K562 (cell line): ENCODE results near the gene PIH1D1. TPM values are rescaled to one million over a fixed set of nuclear protein-coding genes. Genes with fewer than 3 reads are reported as not detected.

Experiments used
- CCNT2 ChIP-seq: IDR thresholded peaks from 2 replicates; pipeline ENCODE4 v1.6.1; 2011; ENCODE audit warnings: borderline replicate concordance, low read depth, mild to moderate bottlenecking, moderate library complexity, mixed read lengths, low read length; ENCODE audit not compliant: insufficient read length; ENCODE audit errors: extremely low read depth
- CHD2 ChIP-seq: IDR thresholded peaks from 2 replicates; pipeline ENCODE4 v1.6.1; 2011; ENCODE audit warnings: low read depth, low read length
- EGR1 ChIP-seq: fragments of 450-650 bp; conservative IDR thresholded peaks from 2 replicates; pipeline ENCODE4 v1.6.1; 2017; ENCODE audit warnings: mild to moderate bottlenecking
- HMGN3 ChIP-seq: IDR thresholded peaks from 2 replicates; pipeline ENCODE4 v1.6.1; 2011; ENCODE audit warnings: borderline replicate concordance, low read depth, mild to moderate bottlenecking, mixed read lengths, low read length; ENCODE audit not compliant: insufficient read length; ENCODE audit errors: extremely low read depth
- MEIS2 ChIP-seq: fragments of 450-650 bp; IDR thresholded peaks from 2 replicates; pipeline ENCODE4 v1.6.1; 2014; ENCODE audit warnings: mild to moderate bottlenecking; ENCODE audit not compliant: partially characterized antibody
- SIN3A ChIP-seq, 2 experiments: fragments of 150-350 bp in 1 of 2; IDR thresholded peaks; 2 replicates each; pipeline ENCODE4 v1.6.1; 2011 to 2016; ENCODE audit warnings: borderline replicate concordance in 2 of 2, low read depth in 2 of 2, low read length in 2 of 2, mild to moderate bottlenecking in 2 of 2, moderate library complexity in 2 of 2; ENCODE audit not compliant: control insufficient read depth in 1 of 2
- SIN3B ChIP-seq: fragments of 450-650 bp; IDR thresholded peaks from 2 replicates; pipeline ENCODE4 v1.6.1; 2017; ENCODE audit warnings: low read depth, mild to moderate bottlenecking, moderate library complexity
- TAL1 ChIP-seq: fragments of 450-650 bp; IDR thresholded peaks from 2 replicates; pipeline ENCODE4 v1.6.1; 2016; ENCODE audit warnings: mild to moderate bottlenecking
- TBL1XR1 ChIP-seq, 2 experiments: IDR thresholded peaks; 2 replicates each; pipeline ENCODE4 v1.6.1; 2012; ENCODE audit warnings: improper control_type of control experiment in 2 of 2, low read length in 2 of 2, mild to moderate bottlenecking in 1 of 2
- ZC3H11A ChIP-seq: IDR thresholded peaks from 2 replicates; pipeline ENCODE4 v1.6.1; 2012; ENCODE audit warnings: low read depth, low read length, improper control_type of control experiment
- ZFP1 ChIP-seq: fragments of 450-650 bp; formaldehyde crosslinking; IDR thresholded peaks from 2 replicates; pipeline ENCODE4 v1.4.0; 2020; ENCODE audit warnings: mild to moderate bottlenecking, mixed read lengths
- ZNF695 ChIP-seq: fragments of 450-650 bp; formaldehyde crosslinking; IDR thresholded peaks from 2 replicates; pipeline ENCODE4 v1.4.0; 2020; ENCODE audit warnings: mild to moderate bottlenecking, moderate library complexity
- polyA plus RNA-seq, 8 experiments: library from polyadenylated mRNA; depleted of rRNA in 4 of 8; stranded (reverse) in 5 of 8; unstranded in 3 of 8; fragments of >200 nt; fragmentation: Nextera tagmentation in 2 of 8; fragmentation: Illumina TruSeq in 1 of 8; extraction: Ambion mirVana in 2 of 8; extraction: Trizol in 1 of 8; gene quantifications; 2 replicates each; pipeline versions ENCODE4 v1.2.1 to v1.2.3, GENCODE V29; 2011 to 2014; ENCODE audit warnings: inconsistent platforms in 1 of 8, missing spikeins in 1 of 8
- total RNA-seq, 7 experiments: library from RNA; depleted of rRNA in 6 of 7; stranded (reverse); fragments of >200 nt in 6 of 7; fragmentation: Illumina TruSeq in 2 of 7; extraction: Trizol in 2 of 7; gene quantifications; 2 replicates each; pipeline versions ENCODE4 v1.2.1 to v1.2.3, GENCODE V29; 2011 to 2021; ENCODE audit warnings: low replicate concordance in 1 of 7
- TF ChIP-seq, protein P1 (sequence below): fragments of 250-450 bp; sonication (Bioruptor Pico); IDR thresholded peaks from 2 replicates; pipeline ENCODE4 v1.5.0; 2021; ENCODE audit warnings: mild to moderate bottlenecking, borderline replicate concordance
- TF ChIP-seq, protein P2 (sequence below): sonication (generic); formaldehyde crosslinking; IDR thresholded peaks from 2 replicates; pipeline ENCODE4 v1.8.0; 2022; ENCODE audit warnings: missing genetic modification reagents, mild to moderate bottlenecking, borderline replicate concordance
- TF ChIP-seq, protein P3 (sequence below): fragments of 450-650 bp; conservative IDR thresholded peaks from 2 replicates; pipeline ENCODE4 v1.6.1; 2016; ENCODE audit warnings: missing genetic modification characterization, low read depth, mild to moderate bottlenecking, missing compliant biosample characterization, moderate library complexity
- TF ChIP-seq, protein P4 (sequence below): sonication (generic); formaldehyde crosslinking; IDR thresholded peaks from 2 replicates; pipeline ENCODE4 v1.9.0; 2022; ENCODE audit warnings: mild to moderate bottlenecking, missing genetic modification reagents
- TF ChIP-seq, protein P5 (sequence below): fragments of 200-800 bp; sonication (Bioruptor generic); IDR thresholded peaks from 2 replicates; pipeline ENCODE4 v1.6.1; 2017; ENCODE audit warnings: missing genetic modification characterization, missing compliant biosample characterization
- TF ChIP-seq, protein P6 (sequence below): fragments of 450-650 bp; formaldehyde crosslinking; IDR thresholded peaks from 2 replicates; pipeline ENCODE4 v1.4.0; 2020; ENCODE audit warnings: mild to moderate bottlenecking, moderate library complexity

Gene PIH1D1
- total and polyA plus RNA-seq, 9 of the 15 experiments (the other 6 are each of a cell fraction or from before 2014, with no cell fraction given), result 26.5 to 224 (median 137) TPM

DNA sequence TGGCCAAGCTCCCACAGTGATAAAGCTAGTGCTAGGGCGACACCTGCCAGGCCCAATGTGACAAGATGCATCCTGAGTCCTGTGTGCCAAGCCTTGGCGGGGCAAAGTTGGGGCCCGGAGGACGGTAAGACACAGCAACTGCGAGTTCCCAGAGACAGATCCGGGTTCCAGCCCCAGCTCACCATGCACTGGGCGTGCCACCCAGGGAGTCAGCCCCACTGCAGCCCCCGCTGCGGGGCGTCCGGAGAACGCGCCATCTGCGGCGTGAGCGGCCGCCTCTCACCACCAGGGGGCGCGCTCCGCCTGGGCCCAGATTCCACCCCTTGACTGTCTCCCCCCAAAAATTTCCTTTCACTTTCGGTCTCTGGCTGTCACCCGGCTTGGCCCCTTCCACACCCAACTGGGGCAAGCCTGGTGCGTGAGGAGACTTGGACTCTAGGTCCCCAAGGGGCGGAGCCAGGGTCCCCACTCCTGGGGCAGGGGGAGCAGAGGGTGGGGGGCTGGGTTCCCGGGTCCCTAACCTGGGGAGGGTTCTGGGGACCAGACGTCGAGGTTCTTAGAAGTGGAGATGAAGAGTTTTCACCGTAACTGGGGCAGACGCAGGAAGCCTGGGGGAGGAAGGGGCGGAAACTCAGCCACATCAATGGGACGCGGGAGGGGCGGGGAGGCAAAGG lies 22.4 kb upstream of the PIH1D1 start, which contains the start of gene FLT3LG (continued):
- TF ChIP-seq, protein P1, sequence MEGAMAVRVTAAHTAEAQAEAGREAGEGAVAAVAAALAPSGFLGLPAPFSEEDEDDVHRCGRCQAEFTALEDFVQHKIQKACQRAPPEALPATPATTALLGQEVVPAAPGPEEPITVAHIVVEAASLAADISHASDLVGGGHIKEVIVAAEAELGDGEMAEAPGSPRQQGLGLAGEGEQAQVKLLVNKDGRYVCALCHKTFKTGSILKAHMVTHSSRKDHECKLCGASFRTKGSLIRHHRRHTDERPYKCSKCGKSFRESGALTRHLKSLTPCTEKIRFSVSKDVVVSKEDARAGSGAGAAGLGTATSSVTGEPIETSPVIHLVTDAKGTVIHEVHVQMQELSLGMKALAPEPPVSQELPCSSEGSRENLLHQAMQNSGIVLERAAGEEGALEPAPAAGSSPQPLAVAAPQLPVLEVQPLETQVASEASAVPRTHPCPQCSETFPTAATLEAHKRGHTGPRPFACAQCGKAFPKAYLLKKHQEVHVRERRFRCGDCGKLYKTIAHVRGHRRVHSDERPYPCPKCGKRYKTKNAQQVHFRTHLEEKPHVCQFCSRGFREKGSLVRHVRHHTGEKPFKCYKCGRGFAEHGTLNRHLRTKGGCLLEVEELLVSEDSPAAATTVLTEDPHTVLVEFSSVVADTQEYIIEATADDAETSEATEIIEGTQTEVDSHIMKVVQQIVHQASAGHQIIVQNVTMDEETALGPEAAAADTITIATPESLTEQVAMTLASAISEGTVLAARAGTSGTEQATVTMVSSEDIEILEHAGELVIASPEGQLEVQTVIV (CRISPR knock-in tag), result no peak
- TF ChIP-seq ZC3H11A (no peak), CCNT2 (peak; percentile 46), EGR1 (peak; percentile 33; the same call in 1 of the 2 replicates), SIN3B (0 out of 2 replicates have a peak, but pooled peaks have one; percentile 15), MEIS2 (peak; percentile 8), TAL1 (0 out of 2 replicates have a peak, but pooled peaks have one; percentile 5), ZNF695 (CRISPR knock-in tag) (no peak), SIN3A (IDR thresholded peaks at IDR 0.05; ENCODE audit: borderline replicate concordance in 2 of 2, control insufficient read depth in 1 of 2, low read depth in 2 of 2, low read length in 2 of 2) (peak; percentile 23 to 64; a peak in 1 of 4 replicates), CHD2 (no peak), HMGN3 (peak; percentile 57), ZFP1 (no peak), TBL1XR1 (IDR thresholded peaks at IDR 0.05; ENCODE audit: low read length in 2 of 2) (peak in 1 of 2 experiments; percentile 47; a peak in 1 of 4 replicates)
- TF ChIP-seq, protein P2, sequence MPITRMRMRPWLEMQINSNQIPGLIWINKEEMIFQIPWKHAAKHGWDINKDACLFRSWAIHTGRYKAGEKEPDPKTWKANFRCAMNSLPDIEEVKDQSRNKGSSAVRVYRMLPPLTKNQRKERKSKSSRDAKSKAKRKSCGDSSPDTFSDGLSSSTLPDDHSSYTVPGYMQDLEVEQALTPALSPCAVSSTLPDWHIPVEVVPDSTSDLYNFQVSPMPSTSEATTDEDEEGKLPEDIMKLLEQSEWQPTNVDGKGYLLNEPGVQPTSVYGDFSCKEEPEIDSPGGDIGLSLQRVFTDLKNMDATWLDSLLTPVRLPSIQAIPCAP (CRISPR knock-in tag), result peak; percentile 70; the same call in 1 of the 2 replicates
- TF ChIP-seq, protein P3, sequence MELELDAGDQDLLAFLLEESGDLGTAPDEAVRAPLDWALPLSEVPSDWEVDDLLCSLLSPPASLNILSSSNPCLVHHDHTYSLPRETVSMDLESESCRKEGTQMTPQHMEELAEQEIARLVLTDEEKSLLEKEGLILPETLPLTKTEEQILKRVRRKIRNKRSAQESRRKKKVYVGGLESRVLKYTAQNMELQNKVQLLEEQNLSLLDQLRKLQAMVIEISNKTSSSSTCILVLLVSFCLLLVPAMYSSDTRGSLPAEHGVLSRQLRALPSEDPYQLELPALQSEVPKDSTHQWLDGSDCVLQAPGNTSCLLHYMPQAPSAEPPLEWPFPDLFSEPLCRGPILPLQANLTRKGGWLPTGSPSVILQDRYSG (tag), result no peak
- TF ChIP-seq, protein P4, sequence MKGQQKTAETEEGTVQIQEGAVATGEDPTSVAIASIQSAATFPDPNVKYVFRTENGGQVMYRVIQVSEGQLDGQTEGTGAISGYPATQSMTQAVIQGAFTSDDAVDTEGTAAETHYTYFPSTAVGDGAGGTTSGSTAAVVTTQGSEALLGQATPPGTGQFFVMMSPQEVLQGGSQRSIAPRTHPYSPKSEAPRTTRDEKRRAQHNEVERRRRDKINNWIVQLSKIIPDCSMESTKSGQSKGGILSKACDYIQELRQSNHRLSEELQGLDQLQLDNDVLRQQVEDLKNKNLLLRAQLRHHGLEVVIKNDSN (CRISPR knock-in tag), result no peak
- TF ChIP-seq, protein P5, sequence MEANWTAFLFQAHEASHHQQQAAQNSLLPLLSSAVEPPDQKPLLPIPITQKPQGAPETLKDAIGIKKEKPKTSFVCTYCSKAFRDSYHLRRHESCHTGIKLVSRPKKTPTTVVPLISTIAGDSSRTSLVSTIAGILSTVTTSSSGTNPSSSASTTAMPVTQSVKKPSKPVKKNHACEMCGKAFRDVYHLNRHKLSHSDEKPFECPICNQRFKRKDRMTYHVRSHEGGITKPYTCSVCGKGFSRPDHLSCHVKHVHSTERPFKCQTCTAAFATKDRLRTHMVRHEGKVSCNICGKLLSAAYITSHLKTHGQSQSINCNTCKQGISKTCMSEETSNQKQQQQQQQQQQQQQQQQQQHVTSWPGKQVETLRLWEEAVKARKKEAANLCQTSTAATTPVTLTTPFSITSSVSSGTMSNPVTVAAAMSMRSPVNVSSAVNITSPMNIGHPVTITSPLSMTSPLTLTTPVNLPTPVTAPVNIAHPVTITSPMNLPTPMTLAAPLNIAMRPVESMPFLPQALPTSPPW (CRISPR knock-in tag), result peak; percentile 96
- TF ChIP-seq, protein P6, sequence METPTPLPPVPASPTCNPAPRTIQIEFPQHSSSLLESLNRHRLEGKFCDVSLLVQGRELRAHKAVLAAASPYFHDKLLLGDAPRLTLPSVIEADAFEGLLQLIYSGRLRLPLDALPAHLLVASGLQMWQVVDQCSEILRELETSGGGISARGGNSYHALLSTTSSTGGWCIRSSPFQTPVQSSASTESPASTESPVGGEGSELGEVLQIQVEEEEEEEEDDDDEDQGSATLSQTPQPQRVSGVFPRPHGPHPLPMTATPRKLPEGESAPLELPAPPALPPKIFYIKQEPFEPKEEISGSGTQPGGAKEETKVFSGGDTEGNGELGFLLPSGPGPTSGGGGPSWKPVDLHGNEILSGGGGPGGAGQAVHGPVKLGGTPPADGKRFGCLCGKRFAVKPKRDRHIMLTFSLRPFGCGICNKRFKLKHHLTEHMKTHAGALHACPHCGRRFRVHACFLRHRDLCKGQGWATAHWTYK (CRISPR knock-in tag), result 0 out of 2 replicates have a peak, but pooled peaks have one; percentile 51
